ENCODE measurements around the gene UBE4B.

DNA sequence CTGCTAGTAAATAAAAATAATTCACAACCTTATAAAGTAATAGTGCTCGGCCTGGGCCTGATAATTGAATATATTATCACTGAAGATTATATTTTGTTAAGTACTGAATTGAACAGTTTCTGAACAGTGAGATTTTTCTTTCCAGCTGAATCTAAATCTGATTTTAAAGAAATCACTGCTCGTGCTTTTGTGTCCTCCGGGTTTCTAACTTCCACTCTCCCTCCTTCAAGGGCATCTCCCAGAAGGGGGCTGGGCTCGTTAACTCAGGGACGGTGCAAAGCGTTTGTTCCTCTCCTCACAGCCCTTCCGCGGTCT lies 176.8 kb downstream of the UBE4B start:
- TF ChIP-seq, protein P1, sequence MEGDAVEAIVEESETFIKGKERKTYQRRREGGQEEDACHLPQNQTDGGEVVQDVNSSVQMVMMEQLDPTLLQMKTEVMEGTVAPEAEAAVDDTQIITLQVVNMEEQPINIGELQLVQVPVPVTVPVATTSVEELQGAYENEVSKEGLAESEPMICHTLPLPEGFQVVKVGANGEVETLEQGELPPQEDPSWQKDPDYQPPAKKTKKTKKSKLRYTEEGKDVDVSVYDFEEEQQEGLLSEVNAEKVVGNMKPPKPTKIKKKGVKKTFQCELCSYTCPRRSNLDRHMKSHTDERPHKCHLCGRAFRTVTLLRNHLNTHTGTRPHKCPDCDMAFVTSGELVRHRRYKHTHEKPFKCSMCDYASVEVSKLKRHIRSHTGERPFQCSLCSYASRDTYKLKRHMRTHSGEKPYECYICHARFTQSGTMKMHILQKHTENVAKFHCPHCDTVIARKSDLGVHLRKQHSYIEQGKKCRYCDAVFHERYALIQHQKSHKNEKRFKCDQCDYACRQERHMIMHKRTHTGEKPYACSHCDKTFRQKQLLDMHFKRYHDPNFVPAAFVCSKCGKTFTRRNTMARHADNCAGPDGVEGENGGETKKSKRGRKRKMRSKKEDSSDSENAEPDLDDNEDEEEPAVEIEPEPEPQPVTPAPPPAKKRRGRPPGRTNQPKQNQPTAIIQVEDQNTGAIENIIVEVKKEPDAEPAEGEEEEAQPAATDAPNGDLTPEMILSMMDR (conservative IDR thresholded peaks at IDR 0.05; ENCODE audit: low read depth in 2 of 2): no peak
- TF ChIP-seq POLR2AphosphoS5 (IDR thresholded peaks at IDR 0.05; ENCODE audit: low read depth) (no peak), EZH2 (IDR thresholded peaks at IDR 0.05; ENCODE audit: low read depth, unreplicated experiment) (no peak), CREB1 (CRISPR knock-in tag; IDR thresholded peaks at IDR 0.05; ENCODE audit: low read depth) (no peak), ZNF331 (CRISPR knock-in tag; IDR thresholded peaks at IDR 0.05; ENCODE audit: low read depth) (no peak)
- TF ChIP-seq, protein P2, sequence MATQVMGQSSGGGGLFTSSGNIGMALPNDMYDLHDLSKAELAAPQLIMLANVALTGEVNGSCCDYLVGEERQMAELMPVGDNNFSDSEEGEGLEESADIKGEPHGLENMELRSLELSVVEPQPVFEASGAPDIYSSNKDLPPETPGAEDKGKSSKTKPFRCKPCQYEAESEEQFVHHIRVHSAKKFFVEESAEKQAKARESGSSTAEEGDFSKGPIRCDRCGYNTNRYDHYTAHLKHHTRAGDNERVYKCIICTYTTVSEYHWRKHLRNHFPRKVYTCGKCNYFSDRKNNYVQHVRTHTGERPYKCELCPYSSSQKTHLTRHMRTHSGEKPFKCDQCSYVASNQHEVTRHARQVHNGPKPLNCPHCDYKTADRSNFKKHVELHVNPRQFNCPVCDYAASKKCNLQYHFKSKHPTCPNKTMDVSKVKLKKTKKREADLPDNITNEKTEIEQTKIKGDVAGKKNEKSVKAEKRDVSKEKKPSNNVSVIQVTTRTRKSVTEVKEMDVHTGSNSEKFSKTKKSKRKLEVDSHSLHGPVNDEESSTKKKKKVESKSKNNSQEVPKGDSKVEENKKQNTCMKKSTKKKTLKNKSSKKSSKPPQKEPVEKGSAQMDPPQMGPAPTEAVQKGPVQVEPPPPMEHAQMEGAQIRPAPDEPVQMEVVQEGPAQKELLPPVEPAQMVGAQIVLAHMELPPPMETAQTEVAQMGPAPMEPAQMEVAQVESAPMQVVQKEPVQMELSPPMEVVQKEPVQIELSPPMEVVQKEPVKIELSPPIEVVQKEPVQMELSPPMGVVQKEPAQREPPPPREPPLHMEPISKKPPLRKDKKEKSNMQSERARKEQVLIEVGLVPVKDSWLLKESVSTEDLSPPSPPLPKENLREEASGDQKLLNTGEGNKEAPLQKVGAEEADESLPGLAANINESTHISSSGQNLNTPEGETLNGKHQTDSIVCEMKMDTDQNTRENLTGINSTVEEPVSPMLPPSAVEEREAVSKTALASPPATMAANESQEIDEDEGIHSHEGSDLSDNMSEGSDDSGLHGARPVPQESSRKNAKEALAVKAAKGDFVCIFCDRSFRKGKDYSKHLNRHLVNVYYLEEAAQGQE (IDR thresholded peaks at IDR 0.05; ENCODE audit: unreplicated experiment): no peak
- TF ChIP-seq, protein P3, sequence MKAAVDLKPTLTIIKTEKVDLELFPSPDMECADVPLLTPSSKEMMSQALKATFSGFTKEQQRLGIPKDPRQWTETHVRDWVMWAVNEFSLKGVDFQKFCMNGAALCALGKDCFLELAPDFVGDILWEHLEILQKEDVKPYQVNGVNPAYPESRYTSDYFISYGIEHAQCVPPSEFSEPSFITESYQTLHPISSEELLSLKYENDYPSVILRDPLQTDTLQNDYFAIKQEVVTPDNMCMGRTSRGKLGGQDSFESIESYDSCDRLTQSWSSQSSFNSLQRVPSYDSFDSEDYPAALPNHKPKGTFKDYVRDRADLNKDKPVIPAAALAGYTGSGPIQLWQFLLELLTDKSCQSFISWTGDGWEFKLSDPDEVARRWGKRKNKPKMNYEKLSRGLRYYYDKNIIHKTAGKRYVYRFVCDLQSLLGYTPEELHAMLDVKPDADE (IDR thresholded peaks at IDR 0.05): no peak

Data from GM23338 (cell line).